Calu3 (cell line): ENCODE measurements around the gene PATL2. TPM values are rescaled to one million over a fixed set of nuclear protein-coding genes. Genes with fewer than 3 reads are reported as not detected.
"Not testable (repeated sequence)": the region's sequence is repeated elsewhere in the genome, so short reads cannot be mapped to it uniquely, and the experiment has no call there.

Source experiments
- BruUV-seq: library from RNA; stranded (reverse); fragments of 400-500 nt; replicated peaks from 2 replicates; lab custom pipeline; 2021; lab: Mats Ljungman, UMichigan
- CTCF ChIA-PET: fragments of 300-600 bp; sonication (Branson Sonifier 250); formaldehyde crosslinking; loops from one replicate; lab custom pipeline; 2022; ENCODE audit warnings: antibody characterized with exemption; lab: Charles Lee
- DNase-seq: peaks from one replicate; pipeline ENCODE4 v3.0.0; 2022
- H3K27ac Mint-ChIP-seq: one replicate; pipeline ENCODE4 v1.8.0; 2022; ENCODE audit warnings: mixed read lengths; ENCODE audit not compliant: unreplicated experiment
- H3K27me3 Mint-ChIP-seq: one replicate; pipeline ENCODE4 v1.8.0; 2022; ENCODE audit warnings: mixed read lengths; ENCODE audit not compliant: unreplicated experiment
- H3K36me3 Mint-ChIP-seq: one replicate; pipeline ENCODE4 v1.8.0; 2022; ENCODE audit warnings: mild to moderate bottlenecking, moderate library complexity, mixed read lengths; ENCODE audit not compliant: insufficient read depth, unreplicated experiment
- H3K4me1 Mint-ChIP-seq: one replicate; pipeline ENCODE4 v1.8.0; 2022; ENCODE audit warnings: mild to moderate bottlenecking, low read depth, mixed read lengths; ENCODE audit not compliant: unreplicated experiment
- H3K4me3 Mint-ChIP-seq: one replicate; pipeline ENCODE4 v1.8.0; 2022; ENCODE audit warnings: mild to moderate bottlenecking, low read depth, moderate library complexity, mixed read lengths; ENCODE audit not compliant: unreplicated experiment
- H3K9me3 Mint-ChIP-seq: one replicate; pipeline ENCODE4 v1.8.0; 2022; ENCODE audit warnings: low read depth, mixed read lengths; ENCODE audit not compliant: unreplicated experiment
- intact Hi-C: fragments of 100-400 bp; cut with micrococcal nuclease; formaldehyde crosslinking; loops from one replicate; pipeline ENCODE4 v1.10.0; 2022; ENCODE audit not compliant: unreplicated experiment
- total RNA-seq: library from RNA; stranded (reverse); gene quantifications from 2 replicates; pipeline ENCODE4 v1.2.3, GENCODE V29; 2022
- TF ChIP-seq, protein P1 (sequence below): fragments of 200-600 bp; IDR thresholded peaks from one replicate; pipeline ENCODE4 v1.8.0; 2022; ENCODE audit warnings: antibody characterized with exemption; ENCODE audit not compliant: unreplicated experiment

Gene PATL2
- total RNA-seq, 1 experiment from 2014 or later, result 1.7 TPM

DNA sequence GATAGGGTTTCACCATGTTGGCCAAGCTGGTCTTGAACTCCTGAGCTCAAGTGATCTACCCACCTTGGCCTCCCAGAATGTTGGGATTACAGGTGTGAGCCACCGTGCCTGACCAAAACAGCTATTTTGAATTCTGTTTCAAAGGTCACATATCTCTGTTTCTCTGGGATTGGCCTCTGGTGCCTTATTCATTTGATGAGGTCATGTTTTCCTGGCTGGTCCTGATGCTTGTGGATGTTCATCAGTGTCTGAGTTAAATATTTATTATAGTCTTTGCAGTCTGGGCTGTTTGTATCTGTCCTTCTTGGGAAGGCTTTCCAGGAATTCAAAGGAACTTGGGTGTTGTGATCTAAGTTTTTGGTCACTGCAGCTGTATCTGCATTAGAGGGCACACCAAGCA lies 5.1 kb downstream of the PATL2 start:
- Mint-ChIP-seq H3K27me3 (no peaks in the 10 kb centered on the region), H3K4me3 (no peak overlapping the region), H3K27ac (no peak overlapping the region), H3K4me1 (no peaks in the 10 kb centered on the region), H3K36me3 (peaks cover 7% of the 10 kb centered on the region), H3K9me3 (peaks cover 3% of the 10 kb centered on the region)
- no peak for DNase-seq
- CTCF ChIA-PET, result interaction anchor here (0.6 kb wide), 1 partner anchor 25 kb away, joined by 3 read pairs; no protein-coding TSS in a partner anchor
- no TSS peak for BruUV-seq
- TF ChIP-seq, protein P1, sequence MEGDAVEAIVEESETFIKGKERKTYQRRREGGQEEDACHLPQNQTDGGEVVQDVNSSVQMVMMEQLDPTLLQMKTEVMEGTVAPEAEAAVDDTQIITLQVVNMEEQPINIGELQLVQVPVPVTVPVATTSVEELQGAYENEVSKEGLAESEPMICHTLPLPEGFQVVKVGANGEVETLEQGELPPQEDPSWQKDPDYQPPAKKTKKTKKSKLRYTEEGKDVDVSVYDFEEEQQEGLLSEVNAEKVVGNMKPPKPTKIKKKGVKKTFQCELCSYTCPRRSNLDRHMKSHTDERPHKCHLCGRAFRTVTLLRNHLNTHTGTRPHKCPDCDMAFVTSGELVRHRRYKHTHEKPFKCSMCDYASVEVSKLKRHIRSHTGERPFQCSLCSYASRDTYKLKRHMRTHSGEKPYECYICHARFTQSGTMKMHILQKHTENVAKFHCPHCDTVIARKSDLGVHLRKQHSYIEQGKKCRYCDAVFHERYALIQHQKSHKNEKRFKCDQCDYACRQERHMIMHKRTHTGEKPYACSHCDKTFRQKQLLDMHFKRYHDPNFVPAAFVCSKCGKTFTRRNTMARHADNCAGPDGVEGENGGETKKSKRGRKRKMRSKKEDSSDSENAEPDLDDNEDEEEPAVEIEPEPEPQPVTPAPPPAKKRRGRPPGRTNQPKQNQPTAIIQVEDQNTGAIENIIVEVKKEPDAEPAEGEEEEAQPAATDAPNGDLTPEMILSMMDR, result no peak
- intact Hi-C loops, result no loop called here

DNA sequence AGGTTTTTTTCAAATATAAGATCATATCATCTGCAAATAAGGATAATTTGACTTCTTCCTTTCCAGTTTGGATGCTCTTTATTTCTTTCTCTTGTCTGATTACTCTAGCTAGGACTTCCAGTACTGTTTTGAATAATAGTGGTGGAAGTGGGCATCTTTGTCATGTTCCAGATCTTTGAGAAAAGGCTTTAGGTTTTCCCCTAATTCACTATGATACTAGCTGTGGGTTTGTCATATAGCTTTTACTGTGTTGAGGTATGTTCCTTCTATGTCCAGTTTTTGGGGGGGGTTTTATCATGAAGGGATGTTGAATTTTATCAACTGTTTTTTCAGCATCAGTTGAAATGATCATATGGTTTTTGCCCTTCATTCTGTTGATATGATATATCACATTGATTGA lies 10.4 kb downstream of the PATL2 start:
- H3K27ac Mint-ChIP-seq, intact Hi-C loops, H3K27me3 Mint-ChIP-seq, H3K36me3 Mint-ChIP-seq, H3K4me3 Mint-ChIP-seq, H3K9me3 Mint-ChIP-seq, H3K4me1 Mint-ChIP-seq, CTCF ChIA-PET, DNase-seq, BruUV-seq: not testable (repeated sequence)

DNA sequence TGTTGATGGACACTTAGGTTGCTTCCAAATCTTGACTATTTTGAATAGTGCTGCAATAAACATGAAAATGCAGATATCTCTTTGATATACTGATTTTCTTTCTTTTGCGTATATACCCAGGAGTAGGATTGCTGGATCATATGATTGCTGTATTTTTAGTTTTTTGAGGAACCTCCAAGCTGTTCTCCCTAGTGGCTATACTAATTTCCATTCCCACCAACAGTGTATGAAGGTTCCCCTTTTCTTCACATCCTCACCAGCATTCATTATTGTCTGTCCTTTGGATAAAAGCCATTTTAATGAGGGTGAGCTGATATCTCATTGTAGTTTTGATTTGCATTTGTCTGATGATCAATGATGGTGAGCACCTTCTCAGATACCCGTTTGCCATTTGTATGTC lies 12.5 kb downstream of the PATL2 start:
- H3K9me3 Mint-ChIP-seq, result peaks cover 3% of the 10 kb centered on the region
- H3K4me3 Mint-ChIP-seq, result no peak overlapping the region
- no peak for DNase-seq
- TF ChIP-seq, protein P1, result no peak
- peaks cover 10% of the 10 kb centered on the region for H3K27me3 Mint-ChIP-seq
- H3K27ac Mint-ChIP-seq, result no peak overlapping the region
- H3K36me3 Mint-ChIP-seq, result no peaks in the 10 kb centered on the region
- intact Hi-C loops, result no loop called here
- H3K4me1 Mint-ChIP-seq, result no peaks in the 10 kb centered on the region
- BruUV-seq, result no TSS peak
- CTCF ChIA-PET, result no interaction called here

DNA sequence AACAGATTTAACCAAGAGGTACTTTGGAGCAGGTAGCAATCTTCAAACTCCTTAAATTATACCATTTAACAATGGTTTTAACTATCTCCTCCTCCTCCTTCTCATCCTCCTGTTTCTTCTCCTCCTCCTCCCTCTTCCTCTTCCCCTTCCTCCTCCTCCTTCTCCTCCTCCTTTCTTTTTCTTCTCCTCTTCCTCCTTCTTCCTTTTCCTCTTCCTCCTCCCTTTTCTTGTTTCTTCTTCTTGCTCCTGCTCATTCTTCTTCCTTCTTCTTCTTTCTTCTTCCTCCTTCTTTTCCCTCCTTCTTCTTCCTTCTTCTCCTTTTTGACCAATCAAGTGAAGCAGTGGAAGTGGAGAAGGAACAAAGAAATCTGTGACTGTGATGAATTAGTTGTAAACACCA lies 14.1 kb downstream of the PATL2 start:
- intact Hi-C loops, result no loop called here
- CTCF ChIA-PET, result no interaction called here
- Mint-ChIP-seq H3K4me1 (no peaks in the 10 kb centered on the region), H3K36me3 (no peaks in the 10 kb centered on the region), H3K9me3 (no peaks in the 10 kb centered on the region), H3K27me3 (peaks cover 10% of the 10 kb centered on the region), H3K27ac (no peak overlapping the region), H3K4me3 (no peak overlapping the region)
- BruUV-seq, result no TSS peak
- TF ChIP-seq, protein P1, result no peak
- DNase-seq, result no peak

DNA sequence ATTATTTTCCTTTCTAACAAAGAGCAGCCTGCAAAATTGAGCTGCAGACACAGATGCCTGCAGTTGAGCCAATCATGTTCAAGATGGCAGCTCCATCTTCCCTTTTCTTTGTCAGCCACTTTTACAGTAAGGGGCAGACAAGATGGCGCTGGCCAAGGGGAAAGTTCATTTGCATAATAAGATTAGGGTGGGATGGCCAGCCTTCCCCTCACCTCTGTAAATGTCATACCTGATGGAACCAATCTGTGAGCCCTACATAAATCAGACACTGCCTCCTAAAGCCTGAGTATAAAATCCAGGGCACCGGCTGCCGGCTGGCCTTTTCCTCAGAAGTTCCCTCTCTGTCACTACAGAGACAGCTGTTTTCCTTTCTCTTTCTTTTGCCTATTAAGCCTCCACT lies 15.8 kb downstream of the PATL2 start:
- TF ChIP-seq, protein P1, result no peak
- no peaks in the 10 kb centered on the region for H3K36me3 Mint-ChIP-seq
- H3K4me1 Mint-ChIP-seq, result no peaks in the 10 kb centered on the region
- no peak overlapping the region for H3K4me3 Mint-ChIP-seq
- no peaks in the 10 kb centered on the region for H3K9me3 Mint-ChIP-seq
- H3K27ac Mint-ChIP-seq, result no peak overlapping the region
- no peak for DNase-seq
- BruUV-seq, result no TSS peak
- H3K27me3 Mint-ChIP-seq, result peaks cover 10% of the 10 kb centered on the region
- CTCF ChIA-PET, result no interaction called here
- intact Hi-C loops, result no loop called here
